B cell (primary cell): ENCODE results near the gene GAB3. TPM values are rescaled to one million over a fixed set of nuclear protein-coding genes. Genes with fewer than 3 reads are reported as not detected.
A peak's percentile ranks its signal among the peaks of the same experiment; 100 is the strongest.

Experiments
- ATAC-seq: fragments of 200-7000 bp; cut with Tn5 transposase; one replicate; pipeline ENCODE4 v1.10.0; 2021; ENCODE audit warnings: low read depth, mild to moderate bottlenecking, moderate number of reproducible peaks, moderate library complexity
- CTCF ChIA-PET: fragments of 350-600 bp; sonication (Branson Sonifier 250); formaldehyde crosslinking; loops from one replicate; lab custom pipeline; 2021; ENCODE audit warnings: antibody characterized with exemption, inconsistent platforms; lab: Charles Lee
- POLR2A ChIA-PET: fragments of 350-600 bp; sonication (Branson Sonifier 250); formaldehyde crosslinking; loops from one replicate; lab custom pipeline; 2021; ENCODE audit warnings: antibody characterized with exemption; lab: Charles Lee
- DNase-seq: peaks from one replicate; pipeline ENCODE4 v3.0.0; 2013
- H2AFZ ChIP-seq: 2 replicates; pipeline ENCODE4 v1.6.1; 2012; ENCODE audit warnings: mild to moderate bottlenecking, low read depth, low read length; ENCODE audit not compliant: insufficient read depth, poor library complexity, severe bottlenecking
- H3K27ac ChIP-seq, 2 donors: 1 replicate in 1 of 2; 2 replicates in 1 of 2; pipeline ENCODE4 v1.5.1; 2012 to 2013; ENCODE audit warnings: low read length in 2 of 2, mild to moderate bottlenecking in 2 of 2, moderate library complexity in 1 of 2
- H3K27me3 ChIP-seq, 4 experiments: fragments of 200-600 bp in 1 of 4; sonication (generic) in 1 of 4; replicated peaks in 1 of 4; 1 replicate in 2 of 4; 2 replicates in 2 of 4; pipeline versions ENCODE4 v1.6.1 to v1.7.0; 2013 to 2016; ENCODE audit warnings: low read length in 3 of 4, mild to moderate bottlenecking in 2 of 4, mixed read lengths in 1 of 4, moderate library complexity in 1 of 4; ENCODE audit not compliant: insufficient read depth in 4 of 4, control insufficient read depth in 3 of 4; ENCODE audit errors: control extremely low read depth in 1 of 4
- H3K36me3 ChIP-seq, 2 experiments: replicated peaks in 1 of 2; 1 replicate in 1 of 2; 2 replicates in 1 of 2; pipeline versions ENCODE4 v1.6.1 to v1.7.1; 2013; ENCODE audit warnings: low read length in 1 of 2; ENCODE audit not compliant: insufficient read depth in 2 of 2, control insufficient read depth in 1 of 2; ENCODE audit errors: control extremely low read depth in 1 of 2, extremely low read depth in 1 of 2
- H3K4me1 ChIP-seq, 2 donors: fragments of 200-600 bp in 1 of 2; sonication (generic) in 1 of 2; 1 replicate in 1 of 2; 2 replicates in 1 of 2; pipeline versions ENCODE4 v1.5.1 to v1.6.1; 2013 to 2017; ENCODE audit warnings: low read length in 2 of 2; ENCODE audit not compliant: control insufficient read depth in 2 of 2, insufficient read depth in 2 of 2
- H3K4me2 ChIP-seq: replicated peaks from 2 replicates; pipeline ENCODE3; 2012; ENCODE audit warnings: mild to moderate bottlenecking, low read depth, low read length; ENCODE audit not compliant: poor library complexity, severe bottlenecking
- H3K4me3 ChIP-seq, 5 experiments: fragments of 200-600 bp in 1 of 5; sonication (generic) in 1 of 5; 1 replicate in 3 of 5; 2 replicates in 2 of 5; pipeline versions ENCODE4 v1.5.1 to v1.7.0; 2011 to 2016; ENCODE audit warnings: low read length in 4 of 5, mild to moderate bottlenecking in 4 of 5, low read depth in 2 of 5, control low read depth in 1 of 5, moderate library complexity in 1 of 5; ENCODE audit not compliant: insufficient read depth in 1 of 5; ENCODE audit errors: control extremely low read depth in 1 of 5, extremely low read depth in 1 of 5
- H3K79me2 ChIP-seq: fragments of 200-600 bp; sonication (generic); one replicate; pipeline ENCODE4 v1.6.0; 2016; ENCODE audit warnings: low read length; ENCODE audit not compliant: control insufficient read depth, insufficient read depth
- H3K9ac ChIP-seq: fragments of 200-600 bp; sonication (generic); 2 replicates; pipeline ENCODE4 v1.6.1; 2017; ENCODE audit warnings: mild to moderate bottlenecking, low read length, moderate library complexity
- H3K9me3 ChIP-seq, 3 donors: one replicate each; pipeline versions ENCODE4 v1.6.1 to v1.7.1; 2013; ENCODE audit warnings: low read length in 2 of 3; ENCODE audit not compliant: control insufficient read depth in 2 of 3, insufficient read depth in 1 of 3; ENCODE audit errors: control extremely low read depth in 1 of 3
- H4K20me1 ChIP-seq: 2 replicates; pipeline ENCODE4 v1.6.0; 2012; ENCODE audit warnings: mild to moderate bottlenecking, low read length; ENCODE audit not compliant: insufficient read depth, control insufficient read depth, poor library complexity, severe bottlenecking
- H3K27ac Mint-ChIP-seq: one replicate; pipeline ENCODE4 v1.8.0; 2021; ENCODE audit warnings: mixed read lengths
- H3K27me3 Mint-ChIP-seq: one replicate; pipeline ENCODE4 v1.8.0; 2021; ENCODE audit warnings: mixed read lengths
- H3K4me1 Mint-ChIP-seq: one replicate; pipeline ENCODE4 v1.8.0; 2021; ENCODE audit warnings: mixed read lengths
- H3K4me3 Mint-ChIP-seq: one replicate; pipeline ENCODE4 v1.8.0; 2021; ENCODE audit warnings: mixed read lengths
- H3K9me3 Mint-ChIP-seq: one replicate; pipeline ENCODE4 v1.8.0; 2022; ENCODE audit warnings: mixed read lengths; ENCODE audit not compliant: insufficient read depth
- EZH2 ChIP-seq: IDR thresholded peaks from 2 replicates; pipeline ENCODE4 v1.6.1; 2012; ENCODE audit warnings: borderline replicate concordance, low read depth, mild to moderate bottlenecking, moderate library complexity, low read length; ENCODE audit not compliant: insufficient read depth, poor library complexity, severe bottlenecking
- WGBS: methylation state at CpG from one replicate; pipeline ENCODE4 v1.1.5; 2013; ENCODE audit warnings: missing lambda C conversion rate; ENCODE audit not compliant: insufficient coverage; 5-methylcytosine and 5-hydroxymethylcytosine counted together
- intact Hi-C: fragments of 100-400 bp; cut with micrococcal nuclease; formaldehyde crosslinking; loops from one replicate; pipeline ENCODE4 v1.10.0; 2022
- polyA plus RNA-seq: library from polyadenylated mRNA; depleted of rRNA; stranded (reverse); fragments of >200 nt; gene quantifications from 2 replicates; pipeline ENCODE4 v1.2.3, GENCODE V29; 2012
- total RNA-seq, 2 donors: library from RNA; stranded (reverse); fragments of 120-200 nt in 1 of 2; gene quantifications; 1 replicate in 1 of 2; 2 replicates in 1 of 2; pipeline versions ENCODE4 v1.2.3 to v1.2.4, GENCODE V29; 2013 to 2022
- TF ChIP-seq, protein P1 (sequence below): fragments of 200-600 bp; IDR thresholded peaks from one replicate; pipeline ENCODE4 v1.8.0; 2022; ENCODE audit warnings: antibody characterized with exemption, mild to moderate bottlenecking

GAB3 gene
- total and polyA plus RNA-seq, 2 donors (not counting 1 experiment from before 2014, with no cell fraction given), result 13.2 to 16.5 TPM

DNA sequence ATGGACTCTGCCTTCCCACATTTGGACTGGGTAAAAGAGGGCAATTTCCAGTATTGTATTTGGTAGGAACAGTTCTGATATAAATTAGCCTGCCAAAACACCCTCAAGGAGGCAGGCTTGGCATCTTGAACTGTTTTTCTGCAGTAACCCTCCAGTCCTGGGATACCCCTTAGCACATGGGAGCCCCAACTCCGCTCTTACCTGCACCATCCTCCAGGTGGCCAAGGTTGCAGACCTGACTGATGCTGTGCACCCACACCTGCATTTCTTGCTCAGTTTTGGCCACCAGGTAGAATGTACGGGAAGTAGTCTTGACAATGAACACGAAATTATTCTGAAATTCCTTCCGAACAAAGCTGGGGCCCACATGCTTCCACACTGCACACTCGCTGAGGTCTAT, 35.1 kb downstream of the GAB3 start:
- DNase-seq (no peak), ATAC-seq (no peak)
- no peaks in the 10 kb centered on the region for H3K9me3 ChIP-seq
- no peak for TF ChIP-seq EZH2
- TF ChIP-seq, protein P1, sequence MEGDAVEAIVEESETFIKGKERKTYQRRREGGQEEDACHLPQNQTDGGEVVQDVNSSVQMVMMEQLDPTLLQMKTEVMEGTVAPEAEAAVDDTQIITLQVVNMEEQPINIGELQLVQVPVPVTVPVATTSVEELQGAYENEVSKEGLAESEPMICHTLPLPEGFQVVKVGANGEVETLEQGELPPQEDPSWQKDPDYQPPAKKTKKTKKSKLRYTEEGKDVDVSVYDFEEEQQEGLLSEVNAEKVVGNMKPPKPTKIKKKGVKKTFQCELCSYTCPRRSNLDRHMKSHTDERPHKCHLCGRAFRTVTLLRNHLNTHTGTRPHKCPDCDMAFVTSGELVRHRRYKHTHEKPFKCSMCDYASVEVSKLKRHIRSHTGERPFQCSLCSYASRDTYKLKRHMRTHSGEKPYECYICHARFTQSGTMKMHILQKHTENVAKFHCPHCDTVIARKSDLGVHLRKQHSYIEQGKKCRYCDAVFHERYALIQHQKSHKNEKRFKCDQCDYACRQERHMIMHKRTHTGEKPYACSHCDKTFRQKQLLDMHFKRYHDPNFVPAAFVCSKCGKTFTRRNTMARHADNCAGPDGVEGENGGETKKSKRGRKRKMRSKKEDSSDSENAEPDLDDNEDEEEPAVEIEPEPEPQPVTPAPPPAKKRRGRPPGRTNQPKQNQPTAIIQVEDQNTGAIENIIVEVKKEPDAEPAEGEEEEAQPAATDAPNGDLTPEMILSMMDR, result no peak
- no peaks in the 10 kb centered on the region for H3K79me2 ChIP-seq
- peaks cover 0 to 6% of the 10 kb centered on the region in 2 experiments for H3K36me3 ChIP-seq
- H3K27me3 ChIP-seq, result no peaks in the 10 kb centered on the region
- no peak overlapping the region for H3K27ac Mint-ChIP-seq
- H3K4me2 ChIP-seq, result no peak overlapping the region
- WGBS, result 96% methylated on average over 4 of the region's 5 CpGs
- POLR2A ChIA-PET, result no interaction called here
- CTCF ChIA-PET, result interaction anchor here (0.9 to 4.8 kb wide), 4 partner anchors 9 to 34 kb away, joined by 3 to 44 read pairs (median 4); partner anchors contain the start of gene GAB3
- H3K4me3 ChIP-seq, result no peak overlapping the region
- no peaks in the 10 kb centered on the region for H4K20me1 ChIP-seq
- H3K27me3 Mint-ChIP-seq, result no peaks in the 10 kb centered on the region
- H3K27ac ChIP-seq, result no peak overlapping the region
- H3K9me3 Mint-ChIP-seq, result no peaks in the 10 kb centered on the region
- peaks cover 46% of the 10 kb centered on the region for H3K4me1 Mint-ChIP-seq
- intact Hi-C loops, result loop anchor here (10.0 kb wide), 1 partner anchor 129 kb away; no protein-coding TSS in a partner anchor
- H3K4me3 Mint-ChIP-seq, result no peak overlapping the region
- no peak overlapping the region for H2AFZ ChIP-seq
- peaks cover 30 to 31% of the 10 kb centered on the region in 2 donors for H3K4me1 ChIP-seq
- no peak overlapping the region for H3K9ac ChIP-seq

DNA sequence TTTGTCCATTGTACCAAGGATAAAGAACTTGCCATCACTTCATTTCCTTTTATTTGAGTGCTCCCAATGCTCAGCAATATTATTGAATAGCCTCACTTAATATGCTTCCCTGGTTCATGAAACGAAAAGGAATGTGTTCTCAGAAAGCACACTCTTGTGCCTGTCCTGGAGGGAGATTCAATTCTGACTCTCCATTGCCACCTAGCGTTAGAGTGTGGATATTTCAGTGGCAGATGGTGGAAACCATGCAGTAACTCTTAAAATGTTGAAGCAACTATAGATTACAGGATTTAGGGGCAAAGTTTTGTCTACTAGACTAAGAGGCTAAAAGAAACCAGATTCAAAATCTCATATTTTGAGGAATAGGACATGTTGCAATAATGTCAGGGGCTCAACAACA, 36.0 kb downstream of the GAB3 start:
- H3K27ac Mint-ChIP-seq, result no peak overlapping the region

More for the DNA sequence above, 36.0 kb downstream of the GAB3 start:
- Histone ChIP-seq H3K36me3 (peaks cover 0 to 6% of the 10 kb centered on the region in 2 experiments), H3K9me3 (no peaks in the 10 kb centered on the region), H4K20me1 (no peaks in the 10 kb centered on the region), H3K4me1 (peaks cover 28 to 31% of the 10 kb centered on the region in 2 donors), H3K27me3 (no peaks in the 10 kb centered on the region), H3K4me3 (no peak overlapping the region), H3K27ac (no peak overlapping the region), H3K9ac (no peak overlapping the region), H3K79me2 (no peaks in the 10 kb centered on the region), H3K4me2 (no peak overlapping the region), H2AFZ (no peak overlapping the region)
- Mint-ChIP-seq H3K4me3 (no peak overlapping the region), H3K4me1 (peaks cover 50% of the 10 kb centered on the region), H3K9me3 (no peaks in the 10 kb centered on the region), H3K27me3 (no peaks in the 10 kb centered on the region)
- peak; percentile 63 for DNase-seq
- intact Hi-C loops, result loop anchor here (10.0 kb wide), 1 partner anchor 130 kb away; no protein-coding TSS in a partner anchor
- CTCF ChIA-PET, result no interaction called here
- TF ChIP-seq EZH2, result no peak
- TF ChIP-seq, protein P1, result peak; percentile 78
- ATAC-seq, result peak; percentile 66
- WGBS, result no CpG with 5 or more reads among the region's 2 CpGs
- POLR2A ChIA-PET, result no interaction called here
